GM19467 (cell line): Measurements from ENCODE around the gene WDR35.

ENCODE experiments used
- ATAC-seq: cut with Tn5 transposase; IDR thresholded peaks from one replicate; pipeline ENCODE4 v1.9.1; 2021; ENCODE audit warnings: mild to moderate bottlenecking, moderate library complexity; ENCODE audit not compliant: unreplicated experiment

Gene WDR35

GRCh38 chr2:19872302-19872701 is 117.6 kb downstream of the WDR35 start:
- ATAC-seq = no peak

- no peak for ATAC-seq
Measured at GRCh38 chr2:19871836-19872235, 118.1 kb downstream of the WDR35 start.

DNA sequence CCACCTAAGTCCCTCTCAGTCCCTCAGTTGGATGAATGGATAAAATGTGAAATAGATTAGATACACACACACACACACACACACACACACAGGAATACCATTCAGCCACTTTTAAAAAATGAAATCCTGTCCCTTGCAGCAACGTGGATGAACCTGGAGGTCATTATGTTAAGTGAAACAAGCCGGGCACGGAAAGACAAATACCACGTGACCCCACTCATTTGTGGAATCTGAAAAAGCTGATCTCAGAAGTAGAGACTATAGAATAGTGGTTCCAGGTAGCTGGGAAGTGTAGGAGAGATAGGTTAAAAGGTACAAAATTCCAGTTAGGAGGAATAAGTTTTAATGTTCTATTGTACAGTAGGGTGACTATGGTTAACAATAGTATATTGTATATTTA is 119.1 kb downstream of the WDR35 start:
- no peak for ATAC-seq

GRCh38 chr2:19868701-19869580 is 121.0 kb downstream of the WDR35 start:
- ATAC-seq = peak; percentile 58

GRCh38 chr2:19868224-19868623 is 121.7 kb downstream of the WDR35 start:
- ATAC-seq = no peak

- peak; percentile 43 for ATAC-seq
Measured at GRCh38 chr2:19866771-19867170, 123.1 kb downstream of the WDR35 start.

GRCh38 chr2:19865151-19865550 is 124.8 kb downstream of the WDR35 start:
- no peak for ATAC-seq

DNA sequence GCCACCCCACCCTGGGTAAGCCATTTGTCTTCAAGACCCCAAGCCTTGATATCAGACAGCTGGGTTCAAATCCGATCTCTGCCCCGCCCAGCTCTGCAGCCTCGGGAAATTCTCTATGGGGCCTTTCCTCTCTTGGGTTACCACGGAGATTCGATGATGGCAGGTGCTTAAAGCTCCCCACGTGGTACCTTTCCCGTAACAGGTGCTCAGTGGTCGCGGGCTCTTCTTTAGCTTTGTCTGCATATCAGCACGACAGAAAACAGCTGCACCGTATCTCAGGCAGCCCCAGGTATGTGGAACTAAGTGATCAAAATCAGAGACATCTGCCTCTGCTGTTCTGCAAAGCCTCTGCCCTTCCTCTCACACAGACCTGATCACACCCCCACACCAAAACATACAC is 125.5 kb downstream of the WDR35 start:
- ATAC-seq = no peak

DNA sequence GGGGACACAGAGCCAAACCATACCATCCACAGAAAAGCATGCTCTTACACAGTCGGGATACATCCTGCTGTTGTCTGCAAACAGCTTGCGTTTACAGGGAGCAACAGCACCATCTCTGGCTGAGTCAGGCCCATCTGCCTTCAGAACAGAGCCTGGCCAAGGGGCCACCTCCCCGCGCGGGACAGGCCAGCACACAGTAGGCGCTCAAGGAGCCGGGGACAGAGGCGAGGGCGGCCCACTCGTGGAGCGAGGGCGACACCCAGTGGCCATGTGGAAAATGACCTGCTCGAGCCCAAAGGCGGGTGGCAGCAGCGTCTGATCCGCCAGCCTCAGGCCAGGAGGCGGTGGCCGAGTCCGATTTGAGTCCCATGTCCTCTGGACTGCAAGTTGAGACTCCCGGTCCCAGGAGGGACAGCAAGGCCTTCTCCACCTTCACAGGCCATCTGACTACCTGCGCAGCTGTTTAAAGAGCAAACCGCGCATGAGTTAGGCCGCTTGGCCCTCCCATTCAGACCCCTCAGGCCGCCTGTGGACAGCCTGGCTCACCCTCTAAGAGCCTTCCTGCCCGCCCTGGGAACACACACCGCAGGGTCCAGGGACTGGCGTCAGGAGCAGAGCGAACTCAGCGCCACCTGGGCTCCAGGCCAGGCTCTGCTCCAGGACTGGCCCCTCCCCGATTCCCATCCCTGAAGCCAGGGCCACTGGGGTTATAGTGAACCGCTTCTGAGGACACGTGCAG is 126.4 kb downstream of the WDR35 start:
- ATAC-seq = peak; percentile 61

GRCh38 chr2:19861813-19862212 is 128.1 kb downstream of the WDR35 start:
- ATAC-seq = no peak
